CD4-positive, alpha-beta T cell treated with Interleukin-15 for 1 hour (primary cell): Measurements from ENCODE around the gene TNNI2.
A peak's percentile ranks its signal among the peaks of the same experiment; 100 is the strongest.

Experiments
- DNase-seq: peaks from one replicate; pipeline ENCODE4 v3.0.0-alpha.2; 2020

TNNI2 gene

GRCh38 chr11:1834779-1835670 lies 3.8 kb upstream of the TNNI2 start, which contains the start of gene SYT8:
Gene SYT8, plus strand, starts transcription at chr11:1834990. Its CDS starts 116 bp downstream, at chr11:1835106.
- no peak for DNase-seq

- DNase-seq = no peak
Observed at GRCh38 chr11:1835671-1836010, 3.1 kb upstream of the TNNI2 start.

- DNase-seq = no peak
Observed at GRCh38 chr11:1836011-1836945, 2.5 kb upstream of the TNNI2 start.

GRCh38 chr11:1837171-1838076 lies 1.4 kb upstream of the TNNI2 start:
- peak; percentile 87 for DNase-seq

- DNase-seq = no peak
Observed at GRCh38 chr11:1838077-1838425, 730 bp upstream of the TNNI2 start.

GRCh38 chr11:1839204-1839923 lies 583 bp downstream of the TNNI2 start:
- DNase-seq = no peak

- DNase-seq = peak; percentile 84
Observed at GRCh38 chr11:1839924-1840779, 1.4 kb downstream of the TNNI2 start.

- DNase-seq = no peak
Observed at GRCh38 chr11:1840780-1841480, 2.1 kb downstream of the TNNI2 start.

- DNase-seq = no peak
Observed at GRCh38 chr11:1841511-1842148, 2.8 kb downstream of the TNNI2 start.

- DNase-seq = no peak
Observed at GRCh38 chr11:1842149-1843097, 3.6 kb downstream of the TNNI2 start.

- no peak for DNase-seq
Observed at GRCh38 chr11:1843098-1843473, 4.3 kb downstream of the TNNI2 start.

- DNase-seq = no peak
Observed at GRCh38 chr11:1843796-1844195, 5.0 kb downstream of the TNNI2 start.

- peak; percentile 83 for DNase-seq
Observed at GRCh38 chr11:1844221-1845094, 5.7 kb downstream of the TNNI2 start.

- no peak for DNase-seq
Observed at GRCh38 chr11:1845095-1845429, 6.3 kb downstream of the TNNI2 start.

GRCh38 chr11:1845561-1846452 lies 7.0 kb downstream of the TNNI2 start:
- peak; percentile 39 for DNase-seq

- no peak for DNase-seq
Observed at GRCh38 chr11:1846453-1846932, 7.7 kb downstream of the TNNI2 start.
